Stromal cell of bone marrow (primary cell): Measurements from ENCODE around the gene FAM236C.
"Not testable (repeated sequence)": the region's sequence is repeated elsewhere in the genome, so short reads cannot be mapped to it uniquely, and the experiment has no call there.

Experiments
- DNase-seq: peaks from one replicate; pipeline ENCODE4 v3.0.0-alpha.2; 2012; ENCODE audit warnings: low read depth

The FAM236C gene

GRCh38 chrX:72912315-72912714 lies at the start of gene FAM236C:
Gene FAM236C, plus strand, starts transcription at chrX:72912615. Its CDS starts 100 bp downstream, at chrX:72912715.
- DNase-seq, result not testable (repeated sequence)

GRCh38 chrX:72882898-72883297 lies 29.5 kb upstream of the FAM236C start:
- not testable (repeated sequence) for DNase-seq

- not testable (repeated sequence) for DNase-seq
Measured at GRCh38 chrX:72889740-72890139, 22.7 kb upstream of the FAM236C start.

- DNase-seq, result not testable (repeated sequence)
Measured at GRCh38 chrX:72916096-72916495, 3.7 kb downstream of the FAM236C start.

DNA sequence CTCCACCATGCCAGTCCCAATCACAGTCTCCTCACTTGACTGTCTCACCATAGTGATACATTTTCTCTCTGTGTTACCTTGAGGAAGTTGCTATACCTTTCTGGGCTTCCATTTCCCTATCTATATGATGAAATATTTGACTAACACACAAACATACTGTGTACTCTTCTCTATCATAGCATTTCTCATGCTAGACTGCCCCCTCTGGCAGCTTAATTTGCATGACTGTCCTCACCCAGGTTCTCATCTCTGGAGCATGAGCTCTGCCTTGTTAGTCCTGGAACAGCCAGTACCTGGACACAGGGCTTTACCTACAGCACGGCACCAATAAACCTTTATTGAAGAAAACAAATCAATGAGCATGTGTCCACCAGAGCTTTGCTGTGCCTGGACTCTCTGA lies 19.9 kb downstream of the FAM236C start:
- not testable (repeated sequence) for DNase-seq

GRCh38 chrX:72936455-72936854 lies 24.0 kb downstream of the FAM236C start:
- not testable (repeated sequence) for DNase-seq

- DNase-seq, result not testable (repeated sequence)
Measured at GRCh38 chrX:72936882-72937455, 24.6 kb downstream of the FAM236C start.

GRCh38 chrX:72937906-72938305 lies 25.5 kb downstream of the FAM236C start, which contains the start of gene FAM236A:
Gene FAM236A, plus strand, starts transcription at chrX:72938206. Its CDS starts 57 bp downstream, at chrX:72938263.
- DNase-seq, result not testable (repeated sequence)

DNA sequence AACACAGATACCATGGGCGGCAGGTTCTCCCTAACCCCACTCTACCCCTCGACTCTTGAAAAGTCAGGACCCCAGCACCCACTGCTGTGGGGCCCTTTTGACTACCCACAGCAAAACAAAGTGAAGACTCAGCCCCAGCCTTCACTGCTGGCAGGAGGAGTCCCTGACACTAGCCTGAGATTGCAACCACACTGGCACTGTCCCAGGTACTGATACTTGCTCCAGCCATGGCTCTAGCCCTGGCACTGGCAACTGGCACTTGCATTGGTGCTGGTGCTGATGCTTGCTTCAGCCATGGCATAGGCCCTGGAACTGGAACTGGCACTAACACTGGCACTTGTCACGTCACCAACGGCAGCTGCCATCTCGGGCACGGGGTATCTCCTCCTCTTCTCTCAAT lies 29.9 kb downstream of the FAM236C start:
- DNase-seq, result not testable (repeated sequence)

DNA sequence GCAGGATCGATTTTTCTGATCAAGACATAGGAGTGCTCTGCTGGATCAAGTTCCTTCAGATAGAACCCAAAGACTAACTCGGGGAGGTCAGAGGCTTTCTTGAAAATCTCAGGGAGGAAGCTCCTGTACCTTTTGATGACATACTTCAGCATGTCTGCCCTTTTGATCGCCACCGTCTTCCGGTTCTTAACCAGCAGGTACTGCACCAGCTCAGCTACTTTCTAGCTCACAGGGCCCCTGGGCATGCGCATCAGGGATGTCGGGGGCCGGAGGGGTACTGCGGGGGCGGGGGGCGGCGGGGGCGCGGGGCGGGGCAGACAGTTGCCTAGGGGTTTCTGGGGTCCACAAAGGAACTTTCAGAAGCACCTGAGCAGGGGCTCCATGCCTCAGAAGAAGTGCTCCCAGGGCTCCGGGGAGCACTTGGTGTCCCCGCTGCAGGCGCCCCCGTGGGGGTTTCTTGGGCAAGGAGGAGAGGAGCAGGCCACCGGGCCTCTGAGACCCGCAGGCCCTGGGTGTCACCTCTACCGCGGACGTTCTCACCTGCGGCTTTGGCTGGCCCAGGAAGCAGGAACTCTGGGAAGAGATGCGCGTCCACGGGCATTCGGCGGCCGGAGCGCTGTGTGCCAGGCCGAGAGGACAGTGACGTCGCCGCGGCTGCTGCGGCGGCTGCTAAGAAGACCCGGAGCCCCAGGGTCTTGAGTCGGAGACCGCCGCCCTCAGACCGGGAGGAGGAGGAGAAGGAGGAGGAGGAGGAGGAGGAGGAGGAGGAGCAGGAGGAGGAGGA lies 30.8 kb downstream of the FAM236C start:
- DNase-seq, result not testable (repeated sequence)

DNA sequence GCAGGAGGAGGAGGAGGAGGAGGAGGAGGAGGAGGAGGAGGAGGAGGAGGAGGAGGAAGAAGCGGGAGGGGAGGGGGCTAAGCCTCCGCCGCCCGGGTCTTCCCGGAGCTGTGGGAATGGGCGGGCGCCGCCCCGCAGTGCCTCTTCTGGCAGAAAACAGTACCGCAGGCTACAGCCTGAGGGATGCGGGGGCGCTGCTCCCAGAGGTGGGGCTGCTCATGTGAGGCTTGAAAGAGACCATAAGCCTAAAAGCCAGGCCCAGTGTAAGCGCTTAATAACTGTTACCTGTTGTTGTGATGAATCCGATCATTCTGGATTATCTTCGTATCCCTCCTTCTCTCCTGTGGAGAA lies 31.4 kb downstream of the FAM236C start, which contains the start of gene DMRTC1:
TSS of gene DMRTC1 (minus strand) at position 19 of the 351 bp plus-strand sequence. CDS start 68,143 bp downstream, outside the sequence.
- not testable (repeated sequence) for DNase-seq

- not testable (repeated sequence) for DNase-seq
Measured at GRCh38 chrX:72959971-72960370, 47.6 kb downstream of the FAM236C start.
